ENCODE results near the gene MAPK8IP3. TPM values are rescaled to one million over a fixed set of nuclear protein-coding genes. Genes with fewer than 3 reads are reported as not detected.

MAPK8IP3 gene
- total and polyA plus RNA-seq, 7 experiments from 2014 or later = 1.7 to 299 (median 244) TPM

- Histone ChIP-seq H3K9me3 (ENCODE audit: control insufficient read depth in 2 of 3, low read length in 3 of 3) (no peaks in the 10 kb centered on the region), H3K4me3 (ENCODE audit: low read length) (no peak overlapping the region), H3K27ac (ENCODE audit: low read depth, low read length) (no peak overlapping the region), H3K36me3 (ENCODE audit: control insufficient read depth in 2 of 3, insufficient read depth in 3 of 3, low read length in 3 of 3) (peaks cover 0 to 88% (median 13%) of the 10 kb centered on the region in 3 experiments), H3K27me3 (ENCODE audit: control insufficient read depth in 2 of 2, insufficient read depth in 2 of 2, low read length in 2 of 2) (no peaks in the 10 kb centered on the region), H3K4me1 (ENCODE audit: control insufficient read depth in 2 of 2, insufficient read depth in 2 of 2, low read length in 2 of 2) (no peaks in the 10 kb centered on the region)
- Mint-ChIP-seq H3K27ac (no peak overlapping the region), H3K27me3 (no peaks in the 10 kb centered on the region), H3K4me1 (no peaks in the 10 kb centered on the region), H3K9me3 (no peaks in the 10 kb centered on the region), H3K36me3 (peaks cover 0 to 35% (median 4%) of the 10 kb centered on the region in 5 donors), H3K4me3 (no peak overlapping the region)
- DNase-seq = no peak
- CTCF ChIA-PET = no interaction called here
- intact Hi-C loops (cut with micrococcal nuclease) = no loop called here
- POLR2A ChIA-PET = no interaction called here
- ATAC-seq = no peak
Measured at GRCh38 chr16:1662543-1662942, 43.5 kb upstream of the MAPK8IP3 start.

GRCh38 chr16:1665829-1666228 lies 40.2 kb upstream of the MAPK8IP3 start:
- Histone ChIP-seq H3K27ac (ENCODE audit: low read depth, low read length) (no peak overlapping the region), H3K36me3 (ENCODE audit: control insufficient read depth in 2 of 3, insufficient read depth in 3 of 3, low read length in 3 of 3) (peaks cover 0 to 90% (median 13%) of the 10 kb centered on the region in 3 experiments), H3K27me3 (ENCODE audit: control insufficient read depth in 2 of 2, insufficient read depth in 2 of 2, low read length in 2 of 2) (no peaks in the 10 kb centered on the region), H3K4me3 (ENCODE audit: low read length) (no peak overlapping the region), H3K9me3 (ENCODE audit: control insufficient read depth in 2 of 3, low read length in 3 of 3) (no peaks in the 10 kb centered on the region), H3K4me1 (ENCODE audit: control insufficient read depth in 2 of 2, insufficient read depth in 2 of 2, low read length in 2 of 2) (no peaks in the 10 kb centered on the region)
- intact Hi-C loops (cut with micrococcal nuclease) = no loop called here
- no peaks in the 10 kb centered on the region for H3K27me3 Mint-ChIP-seq
- ChIA-PET POLR2A (no interaction called here), CTCF (interaction anchor here (0.5 to 0.8 kb wide), 2 partner anchors 11 to 17 kb away, joined by 3 to 4 read pairs; no protein-coding TSS in a partner anchor)
- no peak overlapping the region for H3K27ac Mint-ChIP-seq
- H3K4me1 Mint-ChIP-seq = no peaks in the 10 kb centered on the region
- no peaks in the 10 kb centered on the region for H3K9me3 Mint-ChIP-seq
- peaks cover 0 to 53% (median 7%) of the 10 kb centered on the region in 5 donors for H3K36me3 Mint-ChIP-seq
- DNase-seq = no peak
- H3K4me3 Mint-ChIP-seq = no peak overlapping the region
- ATAC-seq = no peak

- ATAC-seq (no peak), DNase-seq (no peak)
- Mint-ChIP-seq H3K4me1 (no peaks in the 10 kb centered on the region), H3K9me3 (no peaks in the 10 kb centered on the region), H3K27me3 (no peaks in the 10 kb centered on the region), H3K27ac (no peak overlapping the region), H3K4me3 (no peak overlapping the region), H3K36me3 (peaks cover 0 to 58% (median 10%) of the 10 kb centered on the region in 5 donors)
- POLR2A ChIA-PET = no interaction called here
- intact Hi-C loops (cut with micrococcal nuclease) = no loop called here
- no peaks in the 10 kb centered on the region for H3K9me3 ChIP-seq (ENCODE audit: control insufficient read depth in 2 of 3, low read length in 3 of 3)
- CTCF ChIA-PET = interaction anchor here (0.8 kb wide), 1 partner anchor 11 kb away, joined by 3 read pairs; no protein-coding TSS in a partner anchor
- no peaks in the 10 kb centered on the region for H3K27me3 ChIP-seq (ENCODE audit: control insufficient read depth in 2 of 2, insufficient read depth in 2 of 2, low read length in 2 of 2)
- no peak overlapping the region for H3K4me3 ChIP-seq (ENCODE audit: low read length)
- H3K27ac ChIP-seq (ENCODE audit: low read depth, low read length) = no peak overlapping the region
- peaks cover 0 to 95% (median 16%) of the 10 kb centered on the region in 3 experiments for H3K36me3 ChIP-seq (ENCODE audit: control insufficient read depth in 2 of 3, insufficient read depth in 3 of 3, low read length in 3 of 3)
- no peaks in the 10 kb centered on the region for H3K4me1 ChIP-seq (ENCODE audit: control insufficient read depth in 2 of 2, insufficient read depth in 2 of 2, low read length in 2 of 2)
Measured at GRCh38 chr16:1666316-1666715, 39.7 kb upstream of the MAPK8IP3 start.

GRCh38 chr16:1667271-1667670 lies 38.7 kb upstream of the MAPK8IP3 start:
- peak overlapping the region in 1 of 9 donors; percentile 24 for H3K27ac Mint-ChIP-seq
- Histone ChIP-seq H3K27ac (ENCODE audit: low read depth, low read length) (no peak overlapping the region), H3K4me1 (ENCODE audit: control insufficient read depth in 2 of 2, insufficient read depth in 2 of 2, low read length in 2 of 2) (no peaks in the 10 kb centered on the region), H3K36me3 (ENCODE audit: control insufficient read depth in 2 of 3, insufficient read depth in 3 of 3, low read length in 3 of 3) (peaks cover 0 to 96% (median 16%) of the 10 kb centered on the region in 3 experiments), H3K4me3 (ENCODE audit: low read length) (no peak overlapping the region), H3K27me3 (ENCODE audit: control insufficient read depth in 2 of 2, insufficient read depth in 2 of 2, low read length in 2 of 2) (no peaks in the 10 kb centered on the region), H3K9me3 (ENCODE audit: control insufficient read depth in 2 of 3, low read length in 3 of 3) (no peaks in the 10 kb centered on the region)
- H3K36me3 Mint-ChIP-seq = peaks cover 4 to 67% (median 14%) of the 10 kb centered on the region in 5 donors
- intact Hi-C loops (cut with micrococcal nuclease) = no loop called here
- H3K9me3 Mint-ChIP-seq = no peaks in the 10 kb centered on the region
- POLR2A ChIA-PET = interaction anchor here (0.5 kb wide), 1 partner anchor 238 kb away, joined by 4 read pairs; no protein-coding TSS in a partner anchor
- H3K4me3 Mint-ChIP-seq = no peak overlapping the region
- ATAC-seq (no peak), DNase-seq (no peak)
- CTCF ChIA-PET = interaction anchor here (0.8 to 1.0 kb wide), 2 partner anchors 10 to 329 kb away, joined by 3 to 4 read pairs; partner anchors contain the start of gene JPT2
- H3K4me1 Mint-ChIP-seq = no peaks in the 10 kb centered on the region
- no peaks in the 10 kb centered on the region for H3K27me3 Mint-ChIP-seq

GRCh38 chr16:1667916-1668315 lies 38.1 kb upstream of the MAPK8IP3 start:
- no peak overlapping the region for H3K4me3 ChIP-seq (ENCODE audit: low read length)
- Mint-ChIP-seq H3K9me3 (no peaks in the 10 kb centered on the region), H3K4me1 (no peaks in the 10 kb centered on the region), H3K4me3 (no peak overlapping the region), H3K27ac (no peak overlapping the region), H3K27me3 (no peaks in the 10 kb centered on the region), H3K36me3 (peaks cover 8 to 68% (median 14%) of the 10 kb centered on the region in 5 donors)
- ChIA-PET CTCF (interaction anchor here (0.8 to 1.0 kb wide), 2 partner anchors 10 to 330 kb away, joined by 3 to 4 read pairs; partner anchors contain the start of gene JPT2), POLR2A (interaction anchor here (0.5 kb wide), 1 partner anchor 239 kb away, joined by 4 read pairs; no protein-coding TSS in a partner anchor)
- H3K9me3 ChIP-seq (ENCODE audit: control insufficient read depth in 2 of 3, low read length in 3 of 3) = no peaks in the 10 kb centered on the region
- ATAC-seq = no peak
- no peak for DNase-seq
- H3K27ac ChIP-seq (ENCODE audit: low read depth, low read length) = no peak overlapping the region
- no peaks in the 10 kb centered on the region for H3K27me3 ChIP-seq (ENCODE audit: control insufficient read depth in 2 of 2, insufficient read depth in 2 of 2, low read length in 2 of 2)
- peaks cover 0 to 96% (median 16%) of the 10 kb centered on the region in 3 experiments for H3K36me3 ChIP-seq (ENCODE audit: control insufficient read depth in 2 of 3, insufficient read depth in 3 of 3, low read length in 3 of 3)
- intact Hi-C loops (cut with micrococcal nuclease) = no loop called here
- no peaks in the 10 kb centered on the region for H3K4me1 ChIP-seq (ENCODE audit: control insufficient read depth in 2 of 2, insufficient read depth in 2 of 2, low read length in 2 of 2)

GRCh38 chr16:1668612-1669319 lies 37.2 kb upstream of the MAPK8IP3 start:
- Histone ChIP-seq H3K27ac (ENCODE audit: low read depth, low read length) (no peak overlapping the region), H3K4me3 (ENCODE audit: low read length) (no peak overlapping the region), H3K9me3 (ENCODE audit: control insufficient read depth in 2 of 3, low read length in 3 of 3) (no peaks in the 10 kb centered on the region), H3K36me3 (ENCODE audit: control insufficient read depth in 2 of 3, insufficient read depth in 3 of 3, low read length in 3 of 3) (peaks cover 0 to 97% (median 12%) of the 10 kb centered on the region in 3 experiments), H3K4me1 (ENCODE audit: control insufficient read depth in 2 of 2, insufficient read depth in 2 of 2, low read length in 2 of 2) (no peaks in the 10 kb centered on the region), H3K27me3 (ENCODE audit: control insufficient read depth in 2 of 2, insufficient read depth in 2 of 2, low read length in 2 of 2) (no peaks in the 10 kb centered on the region)
- POLR2A ChIA-PET = no interaction called here
- Mint-ChIP-seq H3K4me3 (no peak overlapping the region), H3K36me3 (peaks cover 14 to 70% (median 18%) of the 10 kb centered on the region in 5 donors), H3K27ac (no peak overlapping the region), H3K9me3 (no peaks in the 10 kb centered on the region), H3K4me1 (no peaks in the 10 kb centered on the region), H3K27me3 (no peaks in the 10 kb centered on the region)
- CTCF ChIA-PET = no interaction called here
- ATAC-seq (no peak), DNase-seq (no peak)
- intact Hi-C loops (cut with micrococcal nuclease) = no loop called here

- ATAC-seq = no peak
- no peaks in the 10 kb centered on the region for H3K4me1 Mint-ChIP-seq
- H3K4me3 Mint-ChIP-seq = no peak overlapping the region
- Histone ChIP-seq H3K36me3 (ENCODE audit: control insufficient read depth in 2 of 3, insufficient read depth in 3 of 3, low read length in 3 of 3) (peaks cover 0 to 97% (median 11%) of the 10 kb centered on the region in 3 experiments), H3K4me1 (ENCODE audit: control insufficient read depth in 2 of 2, insufficient read depth in 2 of 2, low read length in 2 of 2) (no peaks in the 10 kb centered on the region), H3K9me3 (ENCODE audit: control insufficient read depth in 2 of 3, low read length in 3 of 3) (no peaks in the 10 kb centered on the region), H3K27me3 (ENCODE audit: control insufficient read depth in 2 of 2, insufficient read depth in 2 of 2, low read length in 2 of 2) (no peaks in the 10 kb centered on the region), H3K4me3 (ENCODE audit: low read length) (no peak overlapping the region), H3K27ac (ENCODE audit: low read depth, low read length) (no peak overlapping the region)
- no peaks in the 10 kb centered on the region for H3K9me3 Mint-ChIP-seq
- intact Hi-C loops (cut with micrococcal nuclease) = no loop called here
- no peaks in the 10 kb centered on the region for H3K27me3 Mint-ChIP-seq
- peaks cover 14 to 73% (median 18%) of the 10 kb centered on the region in 5 donors for H3K36me3 Mint-ChIP-seq
- ChIA-PET POLR2A (no interaction called here), CTCF (no interaction called here)
- no peak for DNase-seq
- no peak overlapping the region for H3K27ac Mint-ChIP-seq
Measured at GRCh38 chr16:1669698-1670097, 36.3 kb upstream of the MAPK8IP3 start.
